ENCODE results near the gene PPP1R11. TPM values are rescaled to one million over a fixed set of nuclear protein-coding genes. Genes with fewer than 3 reads are reported as not detected.

Gene PPP1R11
- total and polyA plus RNA-seq, 2 of the 13 experiments (the other 11 are each of a cell fraction or from before 2014, with no cell fraction given) = 32.1 to 58.9 TPM

GRCh38 chr6:30075094-30075789 lies 8.2 kb downstream of the PPP1R11 start, which contains the start of gene RNF39 (continued):
- 0 out of 2 replicates have a peak, but pooled peaks have one; percentile 54 for TF ChIP-seq ZHX1 (CRISPR knock-in tag; IDR thresholded peaks at IDR 0.05; ENCODE audit: low read depth)
- no peak for TF ChIP-seq ZSCAN25 (CRISPR knock-in tag; IDR thresholded peaks at IDR 0.05)
- 0 out of 2 replicates have a peak, but pooled peaks have one; percentile 38 for TF ChIP-seq PAXIP1 (CRISPR knock-in tag; conservative IDR thresholded peaks at IDR 0.05)
- TF ChIP-seq DNMT3B (CRISPR knock-in tag; conservative IDR thresholded peaks at IDR 0.05) = no peak
- TF ChIP-seq FIP1L1 (IDR thresholded peaks at IDR 0.05; ENCODE audit: borderline replicate concordance, insufficient read depth, low read depth, low read length) = no peak
- no peak; the same call in 1 of the 2 replicates for TF ChIP-seq RFXAP (CRISPR knock-in tag; IDR thresholded peaks at IDR 0.05; ENCODE audit: borderline replicate concordance)
- TF ChIP-seq ZNF382 (CRISPR knock-in tag; IDR thresholded peaks at IDR 0.05; ENCODE audit: borderline replicate concordance) = no peak
- TF ChIP-seq TERF1 (CRISPR knock-in tag; IDR thresholded peaks at IDR 0.05) = no peak
- TF ChIP-seq, protein P1, sequence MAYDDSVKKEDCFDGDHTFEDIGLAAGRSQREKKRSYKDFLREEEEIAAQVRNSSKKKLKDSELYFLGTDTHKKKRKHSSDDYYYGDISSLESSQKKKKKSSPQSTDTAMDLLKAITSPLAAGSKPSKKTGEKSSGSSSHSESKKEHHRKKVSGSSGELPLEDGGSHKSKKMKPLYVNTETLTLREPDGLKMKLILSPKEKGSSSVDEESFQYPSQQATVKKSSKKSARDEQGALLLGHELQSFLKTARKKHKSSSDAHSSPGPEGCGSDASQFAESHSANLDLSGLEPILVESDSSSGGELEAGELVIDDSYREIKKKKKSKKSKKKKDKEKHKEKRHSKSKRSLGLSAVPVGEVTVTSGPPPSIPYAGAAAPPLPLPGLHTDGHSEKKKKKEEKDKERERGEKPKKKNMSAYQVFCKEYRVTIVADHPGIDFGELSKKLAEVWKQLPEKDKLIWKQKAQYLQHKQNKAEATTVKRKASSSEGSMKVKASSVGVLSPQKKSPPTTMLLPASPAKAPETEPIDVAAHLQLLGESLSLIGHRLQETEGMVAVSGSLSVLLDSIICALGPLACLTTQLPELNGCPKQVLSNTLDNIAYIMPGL (CRISPR knock-in tag; IDR thresholded peaks at IDR 0.05; ENCODE audit: borderline replicate concordance in 1 of 2, low read depth in 1 of 2) = no peak; a peak in 1 of 4 replicates
- TF ChIP-seq MBD4 (IDR thresholded peaks at IDR 0.05; ENCODE audit: borderline replicate concordance, low read length) = no peak
- TF ChIP-seq NCOA2 (CRISPR knock-in tag; IDR thresholded peaks at IDR 0.05) = no peak
- TF ChIP-seq ZNF430 (CRISPR knock-in tag; IDR thresholded peaks at IDR 0.05) = no peak
- no peak for TF ChIP-seq ZNF234 (CRISPR knock-in tag; conservative IDR thresholded peaks at IDR 0.05)
- TF ChIP-seq RAD51 (IDR thresholded peaks at IDR 0.05; ENCODE audit: borderline replicate concordance) = no peak
- TF ChIP-seq ZNF790 (CRISPR knock-in tag; IDR thresholded peaks at IDR 0.05; ENCODE audit: borderline replicate concordance) = 0 out of 2 replicates have a peak, but pooled peaks have one; percentile 71
- TF ChIP-seq ZNF101 (CRISPR knock-in tag; IDR thresholded peaks at IDR 0.05; ENCODE audit: borderline replicate concordance, low read depth) = no peak
- TF ChIP-seq BRF2 (CRISPR knock-in tag; IDR thresholded peaks at IDR 0.05) = no peak
